ENCODE results near the gene DNASE1.

DNASE1 gene

GRCh38 chr16:3659251-3659650 is 4.8 kb downstream of the DNASE1 start:
- Histone ChIP-seq H4K20me1 (ENCODE audit: insufficient read depth, low read length) (no peaks in the 10 kb centered on the region), H3K79me2 (ENCODE audit: insufficient read depth, low read length) (no peaks in the 10 kb centered on the region), H3K27me3 (ENCODE audit: insufficient read depth, low read length) (no peaks in the 10 kb centered on the region), H3K27ac (ENCODE audit: low read depth, low read length, poor library complexity, severe bottlenecking) (no peak overlapping the region), H3K4me2 (ENCODE audit: low read length) (no peak overlapping the region), H3K36me3 (ENCODE audit: insufficient read depth, low read length) (peaks cover 95% of the 10 kb centered on the region), H2AFZ (ENCODE audit: low read length) (no peak overlapping the region), H3K9me3 (ENCODE audit: low read length) (no peaks in the 10 kb centered on the region), H3K4me1 (ENCODE audit: insufficient read depth, low read length, severe bottlenecking) (peaks cover 15% of the 10 kb centered on the region), H3K9ac (ENCODE audit: low read length) (no peak overlapping the region), H3K4me3 (ENCODE audit: low read depth, low read length, poor library complexity, severe bottlenecking) (no peak overlapping the region), H3F3A (ENCODE audit: insufficient read depth, low read length) (no peaks in the 10 kb centered on the region), H3K9me2 (ENCODE audit: low read depth, low read length) (no peaks in the 10 kb centered on the region)
- TF ChIP-seq CTCF (IDR thresholded peaks at IDR 0.05; ENCODE audit: low read length) (no peak), EZH2 (IDR thresholded peaks at IDR 0.05; ENCODE audit: borderline replicate concordance, low read length) (no peak)

GRCh38 chr16:3661311-3661710 is 6.8 kb downstream of the DNASE1 start:
- H3K4me2 ChIP-seq (ENCODE audit: low read length) = no peak overlapping the region

GRCh38 chr16:3661922-3662321 is 7.4 kb downstream of the DNASE1 start:
- Histone ChIP-seq H3K36me3 (ENCODE audit: insufficient read depth, low read length) (peaks cover 99% of the 10 kb centered on the region), H4K20me1 (ENCODE audit: insufficient read depth, low read length) (no peaks in the 10 kb centered on the region), H3K79me2 (ENCODE audit: insufficient read depth, low read length) (no peaks in the 10 kb centered on the region), H3K4me1 (ENCODE audit: insufficient read depth, low read length, severe bottlenecking) (no peaks in the 10 kb centered on the region), H2AFZ (ENCODE audit: low read length) (no peak overlapping the region), H3F3A (ENCODE audit: insufficient read depth, low read length) (no peaks in the 10 kb centered on the region), H3K9ac (ENCODE audit: low read length) (no peak overlapping the region), H3K27me3 (ENCODE audit: insufficient read depth, low read length) (no peaks in the 10 kb centered on the region), H3K4me3 (ENCODE audit: low read depth, low read length, poor library complexity, severe bottlenecking) (no peak overlapping the region), H3K9me3 (ENCODE audit: low read length) (no peaks in the 10 kb centered on the region), H3K9me2 (ENCODE audit: low read depth, low read length) (no peaks in the 10 kb centered on the region), H3K27ac (ENCODE audit: low read depth, low read length, poor library complexity, severe bottlenecking) (no peak overlapping the region), H3K4me2 (ENCODE audit: low read length) (no peak overlapping the region)
- TF ChIP-seq CTCF (IDR thresholded peaks at IDR 0.05; ENCODE audit: low read length) = no peak
- no peak for TF ChIP-seq EZH2 (IDR thresholded peaks at IDR 0.05; ENCODE audit: borderline replicate concordance, low read length)

More at GRCh38 chr16:3661311-3661710, 6.8 kb downstream of the DNASE1 start:
- Histone ChIP-seq H3K27me3 (ENCODE audit: insufficient read depth, low read length) (no peaks in the 10 kb centered on the region), H3K4me3 (ENCODE audit: low read depth, low read length, poor library complexity, severe bottlenecking) (no peak overlapping the region), H3K27ac (ENCODE audit: low read depth, low read length, poor library complexity, severe bottlenecking) (peak overlapping the region; percentile 38), H3K36me3 (ENCODE audit: insufficient read depth, low read length) (peaks cover 99% of the 10 kb centered on the region), H4K20me1 (ENCODE audit: insufficient read depth, low read length) (no peaks in the 10 kb centered on the region), H2AFZ (ENCODE audit: low read length) (no peak overlapping the region), H3K79me2 (ENCODE audit: insufficient read depth, low read length) (no peaks in the 10 kb centered on the region), H3F3A (ENCODE audit: insufficient read depth, low read length) (no peaks in the 10 kb centered on the region), H3K9me3 (ENCODE audit: low read length) (no peaks in the 10 kb centered on the region), H3K9me2 (ENCODE audit: low read depth, low read length) (no peaks in the 10 kb centered on the region), H3K4me1 (ENCODE audit: insufficient read depth, low read length, severe bottlenecking) (no peaks in the 10 kb centered on the region), H3K9ac (ENCODE audit: low read length) (no peak overlapping the region)
- TF ChIP-seq CTCF (IDR thresholded peaks at IDR 0.05; ENCODE audit: low read length) (no peak), EZH2 (IDR thresholded peaks at IDR 0.05; ENCODE audit: borderline replicate concordance, low read length) (no peak)
